Panc1 (cell line): ENCODE measurements around the gene DHRSX. TPM values are rescaled to one million over a fixed set of nuclear protein-coding genes. Genes with fewer than 3 reads are reported as not detected.

ENCODE experiments used
- ATAC-seq: fragments of 200-7000 bp; cut with Tn5 transposase; 2 replicates; pipeline ENCODE4 v1.9.1; 2020; ENCODE audit warnings: mild to moderate bottlenecking, moderate library complexity
- BruUV-seq: library from RNA; stranded (reverse); fragments of 400-500 nt; replicated peaks from 2 replicates; lab custom pipeline; 2021; lab: Mats Ljungman, UMichigan
- CTCF ChIA-PET: fragments of 300-600 bp; sonication (Branson Sonifier 250); formaldehyde crosslinking; loops from one replicate; lab custom pipeline; 2022; ENCODE audit warnings: antibody characterized with exemption; lab: Charles Lee
- POLR2A ChIA-PET: fragments of 300-600 bp; sonication (Branson Sonifier 250); formaldehyde crosslinking; loops from one replicate; lab custom pipeline; 2022; ENCODE audit warnings: antibody characterized with exemption; lab: Charles Lee
- DNase-seq: peaks from one replicate; pipeline ENCODE4 v3.0.0-alpha.2; 2010; ENCODE audit warnings: low read depth, low spot score
- H3K27ac ChIP-seq: 2 replicates; pipeline ENCODE4 v1.5.1; 2011; ENCODE audit warnings: mild to moderate bottlenecking, low read length, inconsistent platforms
- H3K27me3 ChIP-seq: fragments of 200-500 bp; sonication (Bioruptor generic); 2 replicates; pipeline ENCODE4 v1.6.0; 2014; ENCODE audit warnings: low read length, inconsistent platforms; ENCODE audit not compliant: control insufficient read depth, insufficient read depth
- H3K36me3 ChIP-seq: fragments of 200-500 bp; sonication (Bioruptor generic); 2 replicates; pipeline ENCODE4 v1.5.1; 2014; ENCODE audit warnings: inconsistent platforms, mild to moderate bottlenecking, low read length, moderate library complexity; ENCODE audit not compliant: control insufficient read depth, insufficient read depth
- H3K4me1 ChIP-seq: 2 replicates; pipeline ENCODE4 v1.5.1; 2011; ENCODE audit warnings: inconsistent platforms, mild to moderate bottlenecking, low read length, moderate library complexity; ENCODE audit not compliant: control insufficient read depth, insufficient read depth
- H3K4me3 ChIP-seq, 2 experiments: 2 replicates each; pipeline ENCODE4 v1.5.1; 2011 to 2012; ENCODE audit warnings: low read depth in 2 of 2, low read length in 2 of 2, mild to moderate bottlenecking in 2 of 2, inconsistent platforms in 1 of 2, moderate library complexity in 1 of 2
- H3K9me3 ChIP-seq: fragments of 200-500 bp; sonication (Bioruptor generic); 2 replicates; pipeline ENCODE4 v1.5.1; 2014; ENCODE audit warnings: low read depth, mild to moderate bottlenecking, inconsistent platforms, low read length, moderate library complexity; ENCODE audit not compliant: control insufficient read depth, insufficient read depth
- POLR2AphosphoS5 ChIP-seq: IDR thresholded peaks from 2 replicates; pipeline ENCODE4 v1.6.1; 2012; ENCODE audit warnings: mild to moderate bottlenecking, low read depth, low read length, moderate library complexity
- REST ChIP-seq, 2 experiments: IDR thresholded peaks; 2 replicates each; pipeline ENCODE4 v1.6.1; 2011 to 2012; ENCODE audit warnings: low read depth in 2 of 2, control low read depth in 1 of 2, low read length in 1 of 2, mild to moderate bottlenecking in 1 of 2, moderate library complexity in 1 of 2; ENCODE audit not compliant: insufficient read depth in 1 of 2
- SIN3A ChIP-seq: IDR thresholded peaks from 2 replicates; pipeline ENCODE4 v1.6.1; 2012; ENCODE audit warnings: low read depth, mild to moderate bottlenecking, low read length, moderate library complexity, borderline replicate concordance; ENCODE audit not compliant: insufficient read depth
- TCF7L2 ChIP-seq: IDR thresholded peaks from 2 replicates; pipeline ENCODE4 v1.6.1; 2011; ENCODE audit warnings: mild to moderate bottlenecking, low read depth, low read length, inconsistent platforms
- in situ Hi-C: cut with HindIII; loops from 2 replicates; pipeline ENCODE4 v1.10.0; 2016; ENCODE audit warnings: low sequenced_read_pairs, low pct_unique_long_range_greater_than_20kb
- intact Hi-C: fragments of 100-400 bp; cut with micrococcal nuclease; formaldehyde crosslinking; loops from one replicate; pipeline ENCODE4 v1.10.0; 2022; ENCODE audit not compliant: unreplicated experiment
- total RNA-seq: library from RNA; stranded (reverse); gene quantifications from one replicate; pipeline ENCODE4 v1.2.1, GENCODE V29; 2021; ENCODE audit not compliant: unreplicated experiment
- TF ChIP-seq, protein P1 (sequence below): fragments of 450-650 bp; IDR thresholded peaks from 2 replicates; pipeline ENCODE4 v1.5.1; 2017; ENCODE audit warnings: mild to moderate bottlenecking

DHRSX gene
- total RNA-seq, 1 experiment from 2014 or later, result 20.1 TPM

GRCh38 chrX:2184089-2184488 lies 316.7 kb downstream of the DHRSX start:
- H3K36me3 ChIP-seq, result no peaks in the 10 kb centered on the region
- in situ Hi-C loops, result no loop called here
- H3K4me1 ChIP-seq, result 0 out of 2 replicates have a peak, but pooled peaks cover 3% of the 10 kb centered on the region
- H3K4me3 ChIP-seq, result no peak overlapping the region
- no peak for DNase-seq
- CTCF ChIA-PET, result no interaction called here
- H3K27me3 ChIP-seq, result no peaks in the 10 kb centered on the region
- TF ChIP-seq, protein P1, sequence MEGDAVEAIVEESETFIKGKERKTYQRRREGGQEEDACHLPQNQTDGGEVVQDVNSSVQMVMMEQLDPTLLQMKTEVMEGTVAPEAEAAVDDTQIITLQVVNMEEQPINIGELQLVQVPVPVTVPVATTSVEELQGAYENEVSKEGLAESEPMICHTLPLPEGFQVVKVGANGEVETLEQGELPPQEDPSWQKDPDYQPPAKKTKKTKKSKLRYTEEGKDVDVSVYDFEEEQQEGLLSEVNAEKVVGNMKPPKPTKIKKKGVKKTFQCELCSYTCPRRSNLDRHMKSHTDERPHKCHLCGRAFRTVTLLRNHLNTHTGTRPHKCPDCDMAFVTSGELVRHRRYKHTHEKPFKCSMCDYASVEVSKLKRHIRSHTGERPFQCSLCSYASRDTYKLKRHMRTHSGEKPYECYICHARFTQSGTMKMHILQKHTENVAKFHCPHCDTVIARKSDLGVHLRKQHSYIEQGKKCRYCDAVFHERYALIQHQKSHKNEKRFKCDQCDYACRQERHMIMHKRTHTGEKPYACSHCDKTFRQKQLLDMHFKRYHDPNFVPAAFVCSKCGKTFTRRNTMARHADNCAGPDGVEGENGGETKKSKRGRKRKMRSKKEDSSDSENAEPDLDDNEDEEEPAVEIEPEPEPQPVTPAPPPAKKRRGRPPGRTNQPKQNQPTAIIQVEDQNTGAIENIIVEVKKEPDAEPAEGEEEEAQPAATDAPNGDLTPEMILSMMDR, result no peak
- TF ChIP-seq REST (IDR thresholded peaks at IDR 0.05; ENCODE audit: insufficient read depth in 1 of 2, low read depth in 2 of 2, low read length in 1 of 2), result no peak
- no peak for TF ChIP-seq TCF7L2
- TF ChIP-seq SIN3A, result no peak
- TF ChIP-seq POLR2AphosphoS5, result no peak
- no peaks in the 10 kb centered on the region for H3K9me3 ChIP-seq
- intact Hi-C loops, result no loop called here
- ATAC-seq, result no peak
- BruUV-seq, result no TSS peak
- no peak overlapping the region for H3K27ac ChIP-seq
- POLR2A ChIA-PET, result no interaction called here

DNA sequence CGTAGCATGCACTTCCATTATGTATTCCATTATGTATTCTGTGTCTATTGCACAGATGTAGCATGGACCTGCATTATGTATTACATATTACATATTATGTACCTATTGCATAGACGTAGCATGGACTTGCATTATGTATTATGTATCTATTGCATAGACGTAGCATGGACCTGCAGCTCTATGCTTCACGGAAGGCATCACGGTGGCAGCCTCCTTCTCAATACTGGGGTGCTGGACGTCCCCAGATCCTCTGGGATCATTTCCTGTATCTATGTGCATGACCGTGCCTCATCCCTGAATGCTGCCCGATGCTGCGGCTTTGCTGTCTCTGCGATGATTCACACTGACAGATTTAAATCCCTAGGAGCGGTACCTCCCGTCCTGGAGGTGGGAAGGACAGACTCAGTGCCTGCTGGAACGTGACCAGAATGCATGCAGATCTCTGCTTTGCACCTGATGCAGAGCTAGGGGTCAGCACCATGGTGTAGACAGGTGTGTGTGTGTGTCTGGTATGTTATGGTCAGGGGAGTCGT lies 317.5 kb downstream of the DHRSX start:
- no peaks in the 10 kb centered on the region for H3K36me3 ChIP-seq
- no peak overlapping the region for H3K27ac ChIP-seq
- no peaks in the 10 kb centered on the region for H3K27me3 ChIP-seq
- CTCF ChIA-PET, result no interaction called here
- H3K9me3 ChIP-seq, result no peaks in the 10 kb centered on the region
- DNase-seq, result no peak
- peak; percentile 17 for ATAC-seq
- no peak for TF ChIP-seq TCF7L2
- TF ChIP-seq POLR2AphosphoS5, result no peak
- TF ChIP-seq, protein P1, result no peak
- no peak for TF ChIP-seq REST (IDR thresholded peaks at IDR 0.05; ENCODE audit: insufficient read depth in 1 of 2, low read depth in 2 of 2, low read length in 1 of 2)
- in situ Hi-C loops, result no loop called here
- POLR2A ChIA-PET, result no interaction called here
- intact Hi-C loops, result no loop called here
- no peak overlapping the region for H3K4me3 ChIP-seq
- 0 out of 2 replicates have a peak, but pooled peaks cover 3% of the 10 kb centered on the region for H3K4me1 ChIP-seq
- BruUV-seq, result no TSS peak
